ENCODE data around the gene GAPT.
"Not testable (repeated sequence)": the region's sequence is repeated elsewhere in the genome, so short reads cannot be mapped to it uniquely, and the experiment has no call there.

Gene GAPT

GRCh38 chr5:58507715-58508114, 16.5 kb downstream of the GAPT start:
- Mint-ChIP-seq H3K36me3 (peaks cover 2% of the 10 kb centered on the region), H3K4me3 (no peak overlapping the region), H3K27ac (no peak overlapping the region), H3K9me3 (peaks cover 12% of the 10 kb centered on the region), H3K27me3 (no peaks in the 10 kb centered on the region), H3K4me1 (peaks cover 43% of the 10 kb centered on the region)
- ATAC-seq = no peak

GRCh38 chr5:58517198-58517597, 26.0 kb downstream of the GAPT start:
- H3K4me1 Mint-ChIP-seq = no peaks in the 10 kb centered on the region
- ATAC-seq = no peak
- H3K27ac Mint-ChIP-seq = no peak overlapping the region
- H3K27me3 Mint-ChIP-seq = no peaks in the 10 kb centered on the region
- no peak overlapping the region for H3K4me3 Mint-ChIP-seq
- H3K9me3 Mint-ChIP-seq = peaks cover 28% of the 10 kb centered on the region
- H3K36me3 Mint-ChIP-seq = peaks cover 18% of the 10 kb centered on the region

DNA sequence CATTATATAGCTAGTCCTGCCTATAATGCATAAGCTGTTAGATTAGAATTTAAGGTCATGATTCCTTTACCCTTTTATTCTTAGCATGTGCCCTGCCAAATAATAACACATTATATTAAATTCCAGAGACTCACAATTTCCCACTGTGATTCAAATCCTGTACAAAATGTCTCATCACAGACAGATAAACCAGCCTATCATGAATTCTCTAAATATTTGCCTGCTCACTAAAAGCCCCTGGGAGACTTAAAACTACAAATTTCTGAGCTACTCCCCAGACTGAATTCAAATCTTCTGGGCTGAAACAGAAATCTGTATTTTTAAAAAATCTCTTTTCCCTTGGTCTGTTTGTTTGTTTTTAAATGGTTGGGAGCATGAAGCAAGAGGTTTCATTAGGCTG, 32.7 kb downstream of the GAPT start:
- peaks cover 11% of the 10 kb centered on the region for H3K9me3 Mint-ChIP-seq
- H3K27ac Mint-ChIP-seq = peak overlapping the region; percentile 35
- no peak overlapping the region for H3K4me3 Mint-ChIP-seq
- H3K27me3 Mint-ChIP-seq = no peaks in the 10 kb centered on the region
- H3K4me1 Mint-ChIP-seq = peaks cover 16% of the 10 kb centered on the region
- H3K36me3 Mint-ChIP-seq = peaks cover 6% of the 10 kb centered on the region
- no peak for ATAC-seq

GRCh38 chr5:58524571-58524970, 33.3 kb downstream of the GAPT start:
- peaks cover 20% of the 10 kb centered on the region for H3K4me1 Mint-ChIP-seq
- peaks cover 9% of the 10 kb centered on the region for H3K9me3 Mint-ChIP-seq
- peaks cover 6% of the 10 kb centered on the region for H3K36me3 Mint-ChIP-seq
- H3K27me3 Mint-ChIP-seq = no peaks in the 10 kb centered on the region
- H3K4me3 Mint-ChIP-seq = no peak overlapping the region
- H3K27ac Mint-ChIP-seq = peak overlapping the region; percentile 35
- no peak for ATAC-seq

GRCh38 chr5:58530942-58531490, 39.8 kb downstream of the GAPT start:
- Mint-ChIP-seq H3K36me3 (peaks cover 28% of the 10 kb centered on the region), H3K4me1 (peaks cover 5% of the 10 kb centered on the region), H3K9me3 (peaks cover 25% of the 10 kb centered on the region), H3K27me3 (no peaks in the 10 kb centered on the region), H3K27ac (no peak overlapping the region), H3K4me3 (no peak overlapping the region)
- ATAC-seq = no peak

- H3K27ac Mint-ChIP-seq, H3K4me3 Mint-ChIP-seq, ATAC-seq, H3K27me3 Mint-ChIP-seq: not testable (repeated sequence)
- peaks cover 53% of the 10 kb centered on the region for H3K4me1 Mint-ChIP-seq
- peaks cover 15% of the 10 kb centered on the region for H3K9me3 Mint-ChIP-seq
- peaks cover 15% of the 10 kb centered on the region for H3K36me3 Mint-ChIP-seq
These were observed 50.7 kb downstream of the GAPT start for GRCh38 chr5:58541935-58542334.

DNA sequence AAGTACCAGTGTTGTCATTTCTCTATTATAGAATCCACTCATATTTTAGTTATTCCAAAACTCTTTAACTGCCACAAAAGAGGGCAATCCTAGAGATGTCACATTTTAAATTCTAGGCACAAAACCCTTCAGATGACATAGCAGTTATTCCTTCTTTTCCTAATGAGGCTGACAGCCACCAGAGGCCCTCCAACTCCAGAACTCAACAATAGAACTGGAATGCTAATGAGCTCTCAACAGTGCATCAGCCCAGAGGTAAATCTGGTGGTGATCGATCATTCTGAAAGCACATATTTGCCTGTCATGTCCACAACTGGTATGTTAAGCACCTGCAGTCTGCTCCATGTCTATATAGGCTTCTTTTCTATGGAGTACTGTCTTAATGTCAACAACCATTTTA, 51.5 kb downstream of the GAPT start:
- ATAC-seq = no peak
- Mint-ChIP-seq H3K9me3 (peaks cover 15% of the 10 kb centered on the region), H3K27ac (no peak overlapping the region), H3K36me3 (peaks cover 15% of the 10 kb centered on the region), H3K4me1 (peaks cover 53% of the 10 kb centered on the region), H3K4me3 (no peak overlapping the region), H3K27me3 (no peaks in the 10 kb centered on the region)

DNA sequence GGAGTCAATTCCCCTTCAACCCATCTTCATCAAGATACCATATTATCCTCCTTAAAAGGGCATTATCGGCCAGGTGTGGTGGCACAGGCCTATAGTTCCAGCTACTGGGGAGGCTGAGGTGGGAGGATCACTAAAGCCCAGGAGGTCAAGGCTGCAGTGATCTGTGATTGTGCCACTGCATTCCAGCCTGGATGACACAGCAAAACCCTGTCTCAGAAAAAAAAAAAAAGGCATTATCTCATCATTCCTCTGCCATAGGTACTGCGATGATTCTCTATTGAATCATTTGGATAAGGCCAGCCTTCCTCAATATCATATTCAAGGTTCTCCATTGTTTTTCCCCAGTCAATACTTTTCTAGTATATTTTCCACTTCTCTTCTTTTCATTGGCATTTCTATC, 52.5 kb downstream of the GAPT start:
- ATAC-seq = no peak
- peaks cover 51% of the 10 kb centered on the region for H3K4me1 Mint-ChIP-seq
- H3K9me3 Mint-ChIP-seq = peaks cover 16% of the 10 kb centered on the region
- peak overlapping the region; percentile 76 for H3K27ac Mint-ChIP-seq
- peaks cover 15% of the 10 kb centered on the region for H3K36me3 Mint-ChIP-seq
- peak overlapping the region; percentile 34 for H3K4me3 Mint-ChIP-seq
- H3K27me3 Mint-ChIP-seq = no peaks in the 10 kb centered on the region

DNA sequence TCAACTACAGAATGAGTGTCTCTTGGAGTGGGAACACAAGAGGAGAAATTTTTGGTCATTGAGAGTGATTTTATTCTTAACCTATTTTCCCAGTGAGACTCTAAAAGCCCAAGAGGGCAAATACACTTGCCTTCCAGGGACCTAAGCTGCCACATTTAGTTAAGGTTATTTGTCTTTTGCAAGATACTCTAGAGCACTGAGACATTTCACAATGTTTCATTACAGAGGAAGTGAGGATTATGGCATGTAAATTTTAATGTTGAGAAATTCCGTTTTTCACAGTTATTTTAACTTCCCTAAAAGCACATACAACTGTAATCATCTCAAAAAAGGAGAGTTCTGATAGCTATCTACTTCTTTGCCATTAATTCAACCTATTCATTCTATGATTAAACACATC, 53.0 kb downstream of the GAPT start:
- H3K4me1 Mint-ChIP-seq = peaks cover 47% of the 10 kb centered on the region
- peaks cover 12% of the 10 kb centered on the region for H3K9me3 Mint-ChIP-seq
- H3K36me3 Mint-ChIP-seq = peaks cover 10% of the 10 kb centered on the region
- peak; percentile 39 for ATAC-seq
- H3K4me3 Mint-ChIP-seq = peak overlapping the region; percentile 34
- H3K27ac Mint-ChIP-seq = peak overlapping the region; percentile 76
- H3K27me3 Mint-ChIP-seq = no peaks in the 10 kb centered on the region

- Mint-ChIP-seq H3K36me3 (peaks cover 6% of the 10 kb centered on the region), H3K27ac (no peak overlapping the region), H3K4me1 (peaks cover 46% of the 10 kb centered on the region), H3K9me3 (peaks cover 7% of the 10 kb centered on the region), H3K27me3 (no peaks in the 10 kb centered on the region), H3K4me3 (no peak overlapping the region)
- no peak for ATAC-seq
These were observed 53.7 kb downstream of the GAPT start for GRCh38 chr5:58544926-58545325.

DNA sequence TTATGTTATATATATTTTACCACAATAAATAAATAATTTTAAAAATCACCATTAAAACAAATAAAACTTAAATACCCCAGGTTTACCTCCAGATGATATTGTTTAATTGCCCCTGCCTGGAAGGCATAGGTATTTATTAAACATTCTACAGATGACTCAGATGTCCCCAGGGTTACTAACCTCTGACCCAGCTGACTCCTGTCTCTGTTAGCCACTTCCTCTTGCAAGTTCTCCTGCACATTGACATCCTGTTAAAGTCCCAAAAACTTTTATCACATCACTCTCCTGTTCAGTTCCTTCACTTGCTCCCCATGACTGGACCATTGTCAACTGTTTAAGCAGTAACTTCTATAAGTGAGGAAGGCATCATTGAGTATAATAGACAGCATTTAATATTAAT, 54.7 kb downstream of the GAPT start:
- no peak overlapping the region for H3K27ac Mint-ChIP-seq
- ATAC-seq = peak; percentile 91
- H3K9me3 Mint-ChIP-seq = peaks cover 5% of the 10 kb centered on the region
- H3K4me3 Mint-ChIP-seq = no peak overlapping the region
- peaks cover 46% of the 10 kb centered on the region for H3K4me1 Mint-ChIP-seq
- H3K27me3 Mint-ChIP-seq = no peaks in the 10 kb centered on the region
- H3K36me3 Mint-ChIP-seq = peaks cover 6% of the 10 kb centered on the region
